ENCODE data around the gene WDFY4.

The WDFY4 gene

GRCh38 chr10:48906841-48907240 is 222.2 kb downstream of the WDFY4 start:
- no peak for DNase-seq (ENCODE audit: low read depth in 2 of 2)

- DNase-seq (ENCODE audit: low read depth in 2 of 2): no peak
These were observed 223.1 kb downstream of the WDFY4 start for GRCh38 chr10:48907730-48908129.

- no peak for DNase-seq (ENCODE audit: low read depth in 2 of 2)
These were observed 225.9 kb downstream of the WDFY4 start for GRCh38 chr10:48910548-48910947.

- no peak for DNase-seq (ENCODE audit: low read depth in 2 of 2)
These were observed 229.0 kb downstream of the WDFY4 start for GRCh38 chr10:48913674-48914073.

GRCh38 chr10:48923748-48924147 is 239.1 kb downstream of the WDFY4 start:
- DNase-seq (ENCODE audit: low read depth in 2 of 2): no peak

GRCh38 chr10:48924988-48925387 is 240.3 kb downstream of the WDFY4 start:
- no peak for DNase-seq (ENCODE audit: low read depth in 2 of 2)

- no peak for DNase-seq (ENCODE audit: low read depth in 2 of 2)
These were observed 241.6 kb downstream of the WDFY4 start for GRCh38 chr10:48926255-48926654.

GRCh38 chr10:48926764-48927540 is 242.3 kb downstream of the WDFY4 start:
- DNase-seq (ENCODE audit: low read depth in 2 of 2): no peak

GRCh38 chr10:48929413-48929990 is 244.8 kb downstream of the WDFY4 start:
- DNase-seq (ENCODE audit: low read depth in 2 of 2): no peak

- DNase-seq (ENCODE audit: low read depth in 2 of 2): no peak
These were observed 246.5 kb downstream of the WDFY4 start for GRCh38 chr10:48931188-48931587.

GRCh38 chr10:48932831-48933664 is 248.4 kb downstream of the WDFY4 start:
- DNase-seq (ENCODE audit: low read depth in 2 of 2): no peak

GRCh38 chr10:48934672-48935501 is 250.2 kb downstream of the WDFY4 start:
- no peak for DNase-seq (ENCODE audit: low read depth in 2 of 2)

GRCh38 chr10:48935577-48935976 is 250.9 kb downstream of the WDFY4 start:
- DNase-seq (ENCODE audit: low read depth in 2 of 2): no peak

- no peak for DNase-seq (ENCODE audit: low read depth in 2 of 2)
These were observed 253.1 kb downstream of the WDFY4 start for GRCh38 chr10:48937796-48938195.

GRCh38 chr10:48938281-48938680 is 253.6 kb downstream of the WDFY4 start:
- no peak for DNase-seq (ENCODE audit: low read depth in 2 of 2)

- no peak for DNase-seq (ENCODE audit: low read depth in 2 of 2)
These were observed 254.4 kb downstream of the WDFY4 start for GRCh38 chr10:48938990-48939536.

- no peak for DNase-seq (ENCODE audit: low read depth in 2 of 2)
These were observed 255.2 kb downstream of the WDFY4 start, which contains the start of gene LRRC18 for GRCh38 chr10:48939790-48940325. Gene LRRC18 (minus strand): TSS chr10:48939840. CDS start chr10:48914155, 25,685 bp downstream.

GRCh38 chr10:48940372-48940771 is 255.7 kb downstream of the WDFY4 start:
- DNase-seq (ENCODE audit: low read depth in 2 of 2): no peak

- DNase-seq (ENCODE audit: low read depth in 2 of 2): no peak
These were observed 256.3 kb downstream of the WDFY4 start for GRCh38 chr10:48940958-48941357.

- DNase-seq (ENCODE audit: low read depth in 2 of 2): no peak
These were observed 256.9 kb downstream of the WDFY4 start for GRCh38 chr10:48941427-48942075.

- DNase-seq (ENCODE audit: low read depth in 2 of 2): no peak
These were observed 258.4 kb downstream of the WDFY4 start for GRCh38 chr10:48943096-48943495.
